Measurements from ENCODE around the gene APOO. TPM values are rescaled to one million over a fixed set of nuclear protein-coding genes. Genes with fewer than 3 reads are reported as not detected.
A peak's percentile ranks its signal among the peaks of the same experiment; 100 is the strongest.

The APOO gene
- polyA plus RNA-seq, 2 of the 4 experiments (the other 2 are of a cell fraction) = 33.5 to 59.4 TPM

GRCh38 chrX:23819385-23820234, 88.1 kb downstream of the APOO start:
- WGBS (ENCODE audit: missing lambda C conversion rate) = 95% methylated on average over 10 of the region's 10 CpGs
- no peak overlapping the region for H3K4me3 ChIP-seq
- no peaks in the 10 kb centered on the region for H3K9me3 ChIP-seq
- TF ChIP-seq FOSB (CRISPR knock-in tag; IDR thresholded peaks at IDR 0.05) = no peak
- H3K27ac ChIP-seq = peak overlapping the region; percentile 46 to 66; a peak in 5 of 6 replicates
- DNase-seq (ENCODE audit: low read depth in 1 of 2, low spot score in 1 of 2) = no peak
- H3K4me2 ChIP-seq = no peak overlapping the region
- H3K4me1 ChIP-seq = peaks cover 36% of the 10 kb centered on the region
- POLR2A ChIA-PET = interaction anchor here (1.3 kb wide), 1 partner anchor 37 kb away, joined by 9 read pairs; the partner anchor contains the start of gene SAT1
- peak; percentile 89 for FAIRE-seq
- no peak for ATAC-seq
- CTCF ChIA-PET = interaction anchor here (0.7 to 1.8 kb wide), 5 partner anchors 10 to 138 kb away, joined by 4 to 8 read pairs (median 6); partner anchors contain the start of gene SAT1

GRCh38 chrX:23817979-23818336, 89.8 kb downstream of the APOO start:
- no peak for ATAC-seq
- CTCF ChIA-PET = no interaction called here

GRCh38 chrX:23816179-23816578, 91.6 kb downstream of the APOO start:
- Histone ChIP-seq H3K4me3 (no peak overlapping the region), H3K9me3 (no peaks in the 10 kb centered on the region), H3K27ac (peak overlapping the region in 1 of 2 experiments; percentile 79; a peak in 3 of 6 replicates), H3K4me2 (no peak overlapping the region), H3K4me1 (peaks cover 15% of the 10 kb centered on the region; the same call in 2 of the 3 replicates)
- 86% methylated on average over 2 of the region's 4 CpGs for WGBS (ENCODE audit: missing lambda C conversion rate)
- ATAC-seq (peak in 1 of 2 experiments; percentile 27; a peak in 2 of 6 replicates), DNase-seq (ENCODE audit: low read depth in 1 of 2, low spot score in 1 of 2) (no peak), FAIRE-seq (no peak)
- ChIA-PET CTCF (interaction anchor here (1.1 kb wide), 1 partner anchor 86 kb away, joined by 3 read pairs; no protein-coding TSS in a partner anchor), POLR2A (no interaction called here)
- TF ChIP-seq POLR2AphosphoS2 (conservative IDR thresholded peaks at IDR 0.05; ENCODE audit: low read length) (no peak), EP300 (IDR thresholded peaks at IDR 0.05) (no peak), MAX (IDR thresholded peaks at IDR 0.05) (no peak), PBX3 (IDR thresholded peaks at IDR 0.05) (no peak), ZNF302 (CRISPR knock-in tag; IDR thresholded peaks at IDR 0.05) (no peak), KDM1A (IDR thresholded peaks at IDR 0.05; ENCODE audit: low read depth) (no peak), ZC3H11A (IDR thresholded peaks at IDR 0.05) (no peak), FOSL2 (IDR thresholded peaks at IDR 0.05) (no peak), FOSL2 (CRISPR knock-in tag; IDR thresholded peaks at IDR 0.05) (no peak), CHD2 (IDR thresholded peaks at IDR 0.05; ENCODE audit: low read length, partially characterized antibody) (no peak), EHMT2 (IDR thresholded peaks at IDR 0.05; ENCODE audit: low read depth) (no peak), MAFK (IDR thresholded peaks at IDR 0.05; ENCODE audit: partially characterized antibody) (no peak), HEYL (CRISPR knock-in tag; IDR thresholded peaks at IDR 0.05) (no peak), CBX8 (IDR thresholded peaks at IDR 0.05) (no peak), RNF2 (IDR thresholded peaks at IDR 0.05; ENCODE audit: borderline replicate concordance, low read depth) (no peak)

More at GRCh38 chrX:23817979-23818336, 89.8 kb downstream of the APOO start:
- Histone ChIP-seq H3K27ac (peak overlapping the region in 1 of 2 experiments; percentile 79; a peak in 4 of 6 replicates), H3K4me2 (no peak overlapping the region), H3K4me3 (no peak overlapping the region), H3K9me3 (no peaks in the 10 kb centered on the region), H3K4me1 (peaks cover 29% of the 10 kb centered on the region)
- POLR2A ChIA-PET = no interaction called here
- DNase-seq (ENCODE audit: low read depth in 1 of 2, low spot score in 1 of 2) (no peak), FAIRE-seq (no peak)
- whole genome bisulfite sequencing (ENCODE audit: missing lambda C conversion rate) = 94% methylated on average over 3 of the region's 3 CpGs
- TF ChIP-seq KDM5A (IDR thresholded peaks at IDR 0.05) = no peak
- TF ChIP-seq SREBF2 (IDR thresholded peaks at IDR 0.05) = no peak
- TF ChIP-seq POLR2AphosphoS2 (conservative IDR thresholded peaks at IDR 0.05; ENCODE audit: low read length) = no peak
- TF ChIP-seq REST (IDR thresholded peaks at IDR 0.05) = no peak
- no peak for TF ChIP-seq MAX (IDR thresholded peaks at IDR 0.05)
- no peak for TF ChIP-seq FOSB (CRISPR knock-in tag; IDR thresholded peaks at IDR 0.05)
- TF ChIP-seq MAFK (IDR thresholded peaks at IDR 0.05; ENCODE audit: partially characterized antibody) = no peak
- TF ChIP-seq MYC (IDR thresholded peaks at IDR 0.05; ENCODE audit: borderline replicate concordance, low read length) = no peak
- no peak for TF ChIP-seq CEBPB (IDR thresholded peaks at IDR 0.05)
- TF ChIP-seq EHMT2 (IDR thresholded peaks at IDR 0.05; ENCODE audit: low read depth) = no peak
- TF ChIP-seq HOXB13 (CRISPR knock-in tag; IDR thresholded peaks at IDR 0.05; ENCODE audit: low read depth) = no peak
- no peak for TF ChIP-seq E2F6 (IDR thresholded peaks at IDR 0.05; ENCODE audit: borderline replicate concordance, low read depth)
- TF ChIP-seq NR3C1 (IDR thresholded peaks at IDR 0.05) = no peak
- no peak for TF ChIP-seq EHF (CRISPR knock-in tag; IDR thresholded peaks at IDR 0.05)
